ENCODE measurements around the gene NMT2. TPM values are rescaled to one million over a fixed set of nuclear protein-coding genes. Genes with fewer than 3 reads are reported as not detected.

NMT2 gene
- total RNA-seq, 1 experiment from 2014 or later = 11.8 TPM

- no peak overlapping the region for H3K27ac ChIP-seq (ENCODE audit: insufficient read length, low read depth, low read length)
- H2BK20ac ChIP-seq (ENCODE audit: low read depth, low read length, poor library complexity, severe bottlenecking) = no peak overlapping the region
- no peak overlapping the region for H2BK120ac ChIP-seq (ENCODE audit: low read depth, low read length, poor library complexity, severe bottlenecking)
- WGBS (ENCODE audit: extremely low coverage, insufficient read length, low lambda C conversion rate) = no CpG with 5 or more reads among the region's 5 CpGs
- H3K56ac ChIP-seq (ENCODE audit: insufficient read length, low read depth, low read length) = no peak overlapping the region
- H4K8ac ChIP-seq (replicated peaks; ENCODE audit: insufficient read length, low read depth, low read length) = no peak overlapping the region
- H3K23ac ChIP-seq (ENCODE audit: insufficient read length, low read depth, low read length) = no peak overlapping the region
- peaks cover under 1 to 12% (median 2%) of the 10 kb centered on the region in 3 experiments for H3K36me3 Mint-ChIP-seq (ENCODE audit: insufficient read depth in 1 of 3, low read depth in 3 of 3)
- no peaks in the 10 kb centered on the region for H3K4me1 Mint-ChIP-seq
- no peak overlapping the region for H3K14ac ChIP-seq (ENCODE audit: insufficient read depth, low read length)
- no peaks in the 10 kb centered on the region for H3K4me1 ChIP-seq (ENCODE audit: insufficient read depth, low read length)
- no peak overlapping the region for H3K4ac ChIP-seq (ENCODE audit: low read depth, low read length)
- no peaks in the 10 kb centered on the region for H3K23me2 ChIP-seq (ENCODE audit: insufficient read length, low read depth, low read length, poor library complexity, severe bottlenecking)
- peaks cover 10 to 11% of the 10 kb centered on the region in 2 experiments for H3K9me3 Mint-ChIP-seq
- H4K20me1 ChIP-seq (ENCODE audit: control insufficient read depth, insufficient read depth, insufficient read length) = no peaks in the 10 kb centered on the region
- H2BK15ac ChIP-seq (ENCODE audit: low read depth, low read length) = no peak overlapping the region
- no peak overlapping the region for H2BK5ac ChIP-seq (ENCODE audit: insufficient read length, low read length)
- H2AFZ ChIP-seq (ENCODE audit: low read length) = no peak overlapping the region
- H4K91ac ChIP-seq (ENCODE audit: insufficient read length, low read depth, low read length) = no peak overlapping the region
- TF ChIP-seq, protein P1, sequence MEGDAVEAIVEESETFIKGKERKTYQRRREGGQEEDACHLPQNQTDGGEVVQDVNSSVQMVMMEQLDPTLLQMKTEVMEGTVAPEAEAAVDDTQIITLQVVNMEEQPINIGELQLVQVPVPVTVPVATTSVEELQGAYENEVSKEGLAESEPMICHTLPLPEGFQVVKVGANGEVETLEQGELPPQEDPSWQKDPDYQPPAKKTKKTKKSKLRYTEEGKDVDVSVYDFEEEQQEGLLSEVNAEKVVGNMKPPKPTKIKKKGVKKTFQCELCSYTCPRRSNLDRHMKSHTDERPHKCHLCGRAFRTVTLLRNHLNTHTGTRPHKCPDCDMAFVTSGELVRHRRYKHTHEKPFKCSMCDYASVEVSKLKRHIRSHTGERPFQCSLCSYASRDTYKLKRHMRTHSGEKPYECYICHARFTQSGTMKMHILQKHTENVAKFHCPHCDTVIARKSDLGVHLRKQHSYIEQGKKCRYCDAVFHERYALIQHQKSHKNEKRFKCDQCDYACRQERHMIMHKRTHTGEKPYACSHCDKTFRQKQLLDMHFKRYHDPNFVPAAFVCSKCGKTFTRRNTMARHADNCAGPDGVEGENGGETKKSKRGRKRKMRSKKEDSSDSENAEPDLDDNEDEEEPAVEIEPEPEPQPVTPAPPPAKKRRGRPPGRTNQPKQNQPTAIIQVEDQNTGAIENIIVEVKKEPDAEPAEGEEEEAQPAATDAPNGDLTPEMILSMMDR (conservative IDR thresholded peaks at IDR 0.05) = no peak
- H3K79me1 ChIP-seq (ENCODE audit: insufficient read depth, low read depth, low read length, poor library complexity, severe bottlenecking) = no peaks in the 10 kb centered on the region
- H3K4me3 Mint-ChIP-seq = no peak overlapping the region
- no peak for DNase-seq
- H3K9ac ChIP-seq (ENCODE audit: extremely low read depth, insufficient read length, low read length) = no peak overlapping the region
- no peak overlapping the region for H3K27ac Mint-ChIP-seq
- no peak overlapping the region for H2AK5ac ChIP-seq (ENCODE audit: insufficient read length, low read length)
- H2BK12ac ChIP-seq (ENCODE audit: insufficient read length, low read depth, low read length) = no peak overlapping the region
- no peak overlapping the region for H3K18ac ChIP-seq (ENCODE audit: insufficient read length, low read depth, low read length)
- H3T11ph ChIP-seq (ENCODE audit: low read length) = no peak overlapping the region
- no peak overlapping the region for H3K4me2 ChIP-seq (ENCODE audit: insufficient read depth, insufficient read length, low read length)
- peaks cover 2% of the 10 kb centered on the region; the same call in 1 of the 2 replicates for H3K27me3 Mint-ChIP-seq (ENCODE audit: low read depth)
- H3K79me2 ChIP-seq (ENCODE audit: insufficient read depth, low read length) = no peaks in the 10 kb centered on the region
- H4K5ac ChIP-seq (ENCODE audit: insufficient read length, low read depth, low read length) = no peak overlapping the region
- no peaks in the 10 kb centered on the region for H3K27me3 ChIP-seq (ENCODE audit: insufficient read depth, low read length)
- H3K9me3 ChIP-seq (ENCODE audit: control insufficient read depth, low read depth, low read length) = peaks cover 9% of the 10 kb centered on the region
Measured at GRCh38 chr10:15067154-15067553, 101.3 kb downstream of the NMT2 start.
